Gastrocnemius medialis (tissue), 4 donors: ENCODE results near the gene FAM110A. TPM values are rescaled to one million over a fixed set of nuclear protein-coding genes. Genes with fewer than 3 reads are reported as not detected.

Experiments used
- ATAC-seq, 2 donors: fragments of 150-250 bp; one replicate each; pipeline ENCODE4 v1.9.1; 2016
- DNase-seq, 2 donors: peaks; one replicate each; pipeline ENCODE4 v3.0.0-alpha.2; 2019
- H3K27ac ChIP-seq, 4 donors: fragments of 200-600 bp; sonication (generic); 1 replicate in 1 of 4; 2 replicates in 3 of 4; pipeline ENCODE4 v1.5.1; 2016 to 2018; ENCODE audit warnings: mild to moderate bottlenecking in 2 of 4, moderate library complexity in 1 of 4
- H3K27me3 ChIP-seq, 3 donors: fragments of 200-600 bp; sonication (generic) in 2 of 3; 1 replicate in 1 of 3; 2 replicates in 2 of 3; pipeline versions ENCODE4 v1.5.1 to v1.6.0; 2016 to 2019; ENCODE audit warnings: mild to moderate bottlenecking in 1 of 3, moderate library complexity in 1 of 3
- H3K36me3 ChIP-seq, 2 donors: fragments of 200-600 bp; sonication (generic) in 1 of 2; one replicate each; pipeline ENCODE4 v1.5.1; 2017 to 2018
- H3K4me1 ChIP-seq, 2 donors: fragments of 200-600 bp; sonication (generic) in 1 of 2; one replicate each; pipeline ENCODE4 v1.5.1; 2016 to 2017; ENCODE audit warnings: mild to moderate bottlenecking in 2 of 2
- H3K4me3 ChIP-seq, 4 donors: fragments of 200-600 bp; sonication (generic) in 3 of 4; 1 replicate in 1 of 4; 2 replicates in 3 of 4; pipeline ENCODE4 v1.5.1; 2016 to 2019; ENCODE audit warnings: mild to moderate bottlenecking in 2 of 4
- H3K9me3 ChIP-seq, 3 donors: fragments of 200-600 bp; sonication (generic) in 2 of 3; 1 replicate in 1 of 3; 2 replicates in 2 of 3; pipeline ENCODE4 v1.5.1; 2016 to 2019
- POLR2A ChIP-seq, 2 donors: fragments of 450-650 bp; IDR thresholded peaks; one replicate each; pipeline ENCODE4 v1.6.1; 2017; ENCODE audit warnings: antibody characterized with exemption in 2 of 2, mild to moderate bottlenecking in 2 of 2, moderate library complexity in 2 of 2
- in situ Hi-C, 4 donors: fragments of 200-750 bp; cut with MboI; loops; one replicate each; pipeline versions ENCODE4 v1.15.0 to v1.8.0; 2017; ENCODE audit warnings: low sequenced_read_pairs in 4 of 4
- intact Hi-C: fragments of 100-400 bp; cut with DNase I; formaldehyde crosslinking; loops from one replicate; pipeline ENCODE4 v1.15.1; 2023; ENCODE audit warnings: low total_unique reads
- total RNA-seq, 4 donors: library from RNA; depleted of rRNA; stranded (reverse); fragments of >200 nt; gene quantifications; one replicate each; pipeline versions ENCODE4 v1.1.0 to v1.2.3, GENCODE V29; 2016
- TF ChIP-seq, protein P1 (sequence below), 5 experiments: fragments of 450-650 bp in 3 of 5; fragments of 200-600 bp in 2 of 5; sonication (generic) in 2 of 5; IDR thresholded peaks in 4 of 5; conservative IDR thresholded peaks in 1 of 5; 1 replicate in 4 of 5; 2 replicates in 1 of 5; pipeline ENCODE4 v1.5.1; 2016 to 2019; ENCODE audit warnings: antibody characterized with exemption in 5 of 5, mild to moderate bottlenecking in 3 of 5, moderate library complexity in 3 of 5

The FAM110A gene
- total RNA-seq, 4 donors from 2014 or later, result 0.25 to 6.2 (median 1.9) TPM

DNA sequence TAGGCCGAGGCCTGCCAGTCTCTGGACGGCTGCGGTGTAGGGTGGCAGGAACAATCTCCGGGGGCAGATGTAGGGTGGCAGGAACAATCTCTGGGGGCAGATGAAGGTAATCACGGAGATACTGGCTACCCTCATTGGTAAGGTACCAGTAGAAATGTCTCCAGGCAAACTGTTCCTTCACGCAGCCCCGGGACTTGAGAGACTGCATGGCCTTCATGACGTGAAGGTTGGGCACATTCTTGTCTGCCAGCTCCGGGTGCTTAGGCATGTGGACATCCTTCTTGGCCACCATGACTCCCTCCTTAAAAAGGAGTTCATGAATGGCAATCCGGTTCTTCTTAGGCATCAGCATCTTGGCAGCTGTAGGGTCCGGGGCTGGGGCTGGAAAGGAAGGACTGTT, 6.1 kb downstream of the FAM110A start:
- H3K27ac ChIP-seq, result no peak overlapping the region
- no peaks in the 10 kb centered on the region for H3K9me3 ChIP-seq
- in situ Hi-C loops, result loop anchor here in 1 of 4 donors (10.0 kb wide), 1 partner anchor 285 kb away; no protein-coding TSS in a partner anchor
- no peak overlapping the region for H3K4me3 ChIP-seq
- H3K27me3 ChIP-seq, result peaks cover 0 to 2% (median 0%) of the 10 kb centered on the region in 3 donors
- intact Hi-C loops, result loop anchor here (5.0 to 10.0 kb wide), 4 partner anchors 278 to 1265 kb away; partner anchors contain the start of genes CSNK2A1, NSFL1C, PSMF1 and STK35
- ATAC-seq, result no peak
- no peak for TF ChIP-seq POLR2A (IDR thresholded peaks at IDR 0.05)
- H3K4me1 ChIP-seq, result peaks cover 25 to 26% of the 10 kb centered on the region in 2 donors
- no peaks in the 10 kb centered on the region for H3K36me3 ChIP-seq
- no peak for DNase-seq

DNA sequence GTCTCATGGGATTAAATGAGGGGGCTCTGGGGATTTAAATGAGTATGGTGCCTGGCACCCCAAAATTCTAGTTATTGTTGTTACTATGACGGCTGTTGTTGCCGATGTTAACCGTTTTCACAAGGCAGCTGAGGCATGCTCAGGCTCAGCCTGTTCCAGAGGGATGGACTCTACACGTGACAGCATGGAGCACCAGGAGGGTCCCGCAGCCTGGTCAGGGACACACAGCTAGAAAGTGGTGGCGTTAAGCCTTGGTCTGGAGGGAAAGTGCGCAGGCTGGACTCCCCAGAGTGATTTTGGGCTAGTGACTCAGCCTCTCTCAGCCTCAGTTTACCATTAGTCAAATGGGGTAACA, 7.0 kb downstream of the FAM110A start:
- in situ Hi-C loops (no loop called here), intact Hi-C loops (loop anchor here (5.0 kb wide), 2 partner anchors 277 to 298 kb away; partner anchors contain the start of genes CSNK2A1 and PSMF1)
- Histone ChIP-seq H3K27me3 (peaks cover 0 to 2% (median 0%) of the 10 kb centered on the region in 3 donors), H3K9me3 (no peaks in the 10 kb centered on the region), H3K4me3 (no peak overlapping the region), H3K4me1 (peaks cover 20 to 21% of the 10 kb centered on the region in 2 donors), H3K27ac (no peak overlapping the region), H3K36me3 (no peaks in the 10 kb centered on the region)
- no peak for DNase-seq
- TF ChIP-seq, protein P1, sequence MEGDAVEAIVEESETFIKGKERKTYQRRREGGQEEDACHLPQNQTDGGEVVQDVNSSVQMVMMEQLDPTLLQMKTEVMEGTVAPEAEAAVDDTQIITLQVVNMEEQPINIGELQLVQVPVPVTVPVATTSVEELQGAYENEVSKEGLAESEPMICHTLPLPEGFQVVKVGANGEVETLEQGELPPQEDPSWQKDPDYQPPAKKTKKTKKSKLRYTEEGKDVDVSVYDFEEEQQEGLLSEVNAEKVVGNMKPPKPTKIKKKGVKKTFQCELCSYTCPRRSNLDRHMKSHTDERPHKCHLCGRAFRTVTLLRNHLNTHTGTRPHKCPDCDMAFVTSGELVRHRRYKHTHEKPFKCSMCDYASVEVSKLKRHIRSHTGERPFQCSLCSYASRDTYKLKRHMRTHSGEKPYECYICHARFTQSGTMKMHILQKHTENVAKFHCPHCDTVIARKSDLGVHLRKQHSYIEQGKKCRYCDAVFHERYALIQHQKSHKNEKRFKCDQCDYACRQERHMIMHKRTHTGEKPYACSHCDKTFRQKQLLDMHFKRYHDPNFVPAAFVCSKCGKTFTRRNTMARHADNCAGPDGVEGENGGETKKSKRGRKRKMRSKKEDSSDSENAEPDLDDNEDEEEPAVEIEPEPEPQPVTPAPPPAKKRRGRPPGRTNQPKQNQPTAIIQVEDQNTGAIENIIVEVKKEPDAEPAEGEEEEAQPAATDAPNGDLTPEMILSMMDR (IDR thresholded peaks at IDR 0.05 in 4 of 5, conservative IDR thresholded peaks at IDR 0.05 in 1 of 5), result no peak
- ATAC-seq, result no peak

DNA sequence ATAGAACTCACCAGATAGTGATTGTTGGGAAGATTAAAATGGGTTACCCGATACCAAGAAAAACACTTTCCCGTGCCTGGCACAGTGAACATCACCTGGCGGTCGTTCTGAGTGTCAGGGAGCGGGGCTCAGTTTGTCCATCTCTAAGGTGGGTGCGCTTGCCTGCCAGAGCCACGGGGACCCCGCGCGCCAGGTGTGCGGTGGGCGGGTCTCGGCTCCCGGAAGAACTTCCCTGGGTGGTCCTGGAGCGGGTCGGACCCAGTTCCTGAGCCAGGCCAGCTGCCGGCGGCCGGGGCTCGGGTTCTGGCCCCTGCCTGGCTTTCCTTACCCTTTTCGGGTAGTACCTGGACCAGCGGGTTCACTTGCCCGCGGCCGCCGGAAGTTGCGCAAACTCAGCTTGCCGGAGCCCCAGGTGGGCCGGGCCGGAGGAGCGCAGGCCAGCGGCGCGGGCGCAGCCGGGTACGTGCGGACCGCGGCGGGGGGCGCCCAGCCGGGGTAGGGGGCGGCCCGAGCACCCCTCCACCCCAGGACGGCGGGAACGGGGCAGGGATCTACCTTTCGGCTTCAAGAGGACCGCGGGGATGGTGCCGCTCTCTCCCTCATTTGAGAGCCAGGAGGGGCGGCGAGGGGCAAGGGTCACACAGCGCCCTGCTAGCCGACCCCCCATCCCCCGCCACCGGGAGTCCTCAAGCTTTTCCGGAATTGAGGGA, 7.5 kb downstream of the FAM110A start:
- DNase-seq, result no peak
- Histone ChIP-seq H3K27me3 (peaks cover 0 to 2% (median 0%) of the 10 kb centered on the region in 3 donors), H3K4me1 (peaks cover 14 to 16% of the 10 kb centered on the region in 2 donors), H3K36me3 (no peaks in the 10 kb centered on the region), H3K27ac (no peak overlapping the region), H3K9me3 (no peaks in the 10 kb centered on the region), H3K4me3 (peak overlapping the region; percentile 8 to 44 (median 24))
- ATAC-seq, result no peak
- intact Hi-C loops, result loop anchor here (5.0 kb wide), 2 partner anchors 276 to 299 kb away; partner anchors contain the start of genes CSNK2A1 and PSMF1
- TF ChIP-seq POLR2A (IDR thresholded peaks at IDR 0.05), result no peak
- TF ChIP-seq, protein P1 (IDR thresholded peaks at IDR 0.05 in 4 of 5, conservative IDR thresholded peaks at IDR 0.05 in 1 of 5), result no peak
- in situ Hi-C loops, result no loop called here

DNA sequence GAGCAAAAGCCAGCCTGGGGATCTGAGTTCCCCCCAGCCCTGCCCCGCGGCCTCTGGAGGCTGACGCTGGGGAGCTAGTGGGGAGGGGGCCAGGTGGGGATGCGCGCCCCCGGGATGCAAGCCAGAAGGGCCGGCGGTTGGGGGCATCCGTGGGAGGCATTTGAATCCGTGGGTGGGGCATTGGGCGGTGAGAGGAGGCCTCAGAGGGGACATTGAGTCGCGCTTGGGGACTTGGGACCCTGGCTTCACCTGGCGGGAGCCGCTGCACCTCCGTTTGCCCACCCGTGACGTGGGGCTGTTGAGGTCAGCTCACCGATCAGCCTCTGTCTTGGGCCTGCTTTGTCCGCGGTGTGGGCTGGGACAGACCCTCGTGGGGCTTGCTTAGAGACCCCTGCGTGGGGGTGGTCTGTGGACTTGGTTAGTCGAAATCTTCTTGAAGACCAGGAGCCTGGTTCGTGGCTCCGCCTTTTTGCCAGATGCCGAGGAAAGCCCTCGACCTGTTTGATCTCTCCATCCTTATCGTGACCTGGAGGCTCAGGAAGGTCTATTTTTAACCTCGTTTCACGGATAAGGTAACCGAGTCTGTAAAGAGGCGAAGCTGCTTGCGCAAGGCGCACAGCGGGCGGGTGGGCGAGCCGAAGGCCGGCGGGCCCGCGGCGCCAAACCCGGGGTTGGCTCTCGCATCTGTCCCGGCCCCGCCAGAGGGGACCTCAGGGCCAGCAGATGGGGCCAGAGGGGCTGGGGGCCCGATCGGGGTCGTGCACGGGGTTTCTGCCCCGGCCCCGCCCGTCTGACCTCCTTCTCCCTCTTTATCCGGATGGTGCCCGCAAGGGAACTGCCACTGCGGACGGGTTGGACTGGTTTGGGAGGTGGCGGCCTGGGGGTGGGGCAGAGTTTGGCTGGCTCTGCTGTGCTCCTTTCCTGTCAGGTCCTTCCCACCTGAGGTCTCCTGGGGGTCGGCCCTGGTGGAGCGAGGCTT, 8.3 kb downstream of the FAM110A start:
- Histone ChIP-seq H3K4me1 (peaks cover 8 to 12% of the 10 kb centered on the region in 2 donors), H3K4me3 (peak overlapping the region in 3 of 4 donors; percentile 8 to 44 (median 19)), H3K27me3 (peaks cover 0 to 2% (median 0%) of the 10 kb centered on the region in 3 donors), H3K9me3 (no peaks in the 10 kb centered on the region), H3K27ac (no peak overlapping the region), H3K36me3 (no peaks in the 10 kb centered on the region)
- intact Hi-C loops (loop anchor here (5.0 kb wide), 2 partner anchors 275 to 300 kb away; partner anchors contain the start of genes CSNK2A1 and PSMF1), in situ Hi-C loops (no loop called here)
- ATAC-seq (no peak), DNase-seq (no peak)
- TF ChIP-seq POLR2A (IDR thresholded peaks at IDR 0.05), result no peak
- TF ChIP-seq, protein P1 (IDR thresholded peaks at IDR 0.05 in 4 of 5, conservative IDR thresholded peaks at IDR 0.05 in 1 of 5), result no peak
